ENCODE results near the gene CDKN2C. TPM values are rescaled to one million over a fixed set of nuclear protein-coding genes. Genes with fewer than 3 reads are reported as not detected.

Gene CDKN2C
- polyA plus RNA-seq, 1 donor from 2014 or later = 0.25 TPM

GRCh38 chr1:50959303-50959912 lies 10.6 kb upstream of the CDKN2C start:
- Histone ChIP-seq H3K4me2 (ENCODE audit: low read length) (peak overlapping the region; percentile 97), H3K27me3 (ENCODE audit: insufficient read depth, low read depth, low read length) (peaks cover 14% of the 10 kb centered on the region), H3K9me2 (ENCODE audit: insufficient read depth, low read length) (no peaks in the 10 kb centered on the region), H3K9ac (ENCODE audit: low read length) (peak overlapping the region; percentile 74), H3K36me3 (ENCODE audit: insufficient read depth, low read length) (no peaks in the 10 kb centered on the region), H3K4me3 (ENCODE audit: low read length) (peak overlapping the region; percentile 83), H3K79me2 (replicated peaks; ENCODE audit: insufficient read depth, low read length) (peaks cover 14% of the 10 kb centered on the region), H3K27ac (ENCODE audit: low read length) (peak overlapping the region; percentile 62), H2AFZ (ENCODE audit: low read depth, low read length) (peak overlapping the region; percentile 57), H3F3A (ENCODE audit: insufficient read depth, low read length, poor library complexity, severe bottlenecking) (peaks cover 5% of the 10 kb centered on the region), H3K9me3 (ENCODE audit: low read length) (no peaks in the 10 kb centered on the region), H4K20me1 (ENCODE audit: insufficient read depth) (no peaks in the 10 kb centered on the region)
- TF ChIP-seq EP300 (conservative IDR thresholded peaks at IDR 0.05; ENCODE audit: poor library complexity, severe bottlenecking) = no peak
- no peak for TF ChIP-seq RAD21 (conservative IDR thresholded peaks at IDR 0.05)
- no peak for TF ChIP-seq SMC3 (conservative IDR thresholded peaks at IDR 0.05; ENCODE audit: poor library complexity)
- TF ChIP-seq POLR2AphosphoS5 (IDR thresholded peaks at IDR 0.05) = no peak
- no peak for TF ChIP-seq CTCF (IDR thresholded peaks at IDR 0.05; ENCODE audit: poor library complexity, severe bottlenecking)
- no peak for TF ChIP-seq REST (IDR thresholded peaks at IDR 0.05; ENCODE audit: borderline replicate concordance)
- no peak for TF ChIP-seq MXI1 (conservative IDR thresholded peaks at IDR 0.05; ENCODE audit: poor library complexity, severe bottlenecking)
- TF ChIP-seq EZH2 (IDR thresholded peaks at IDR 0.05; ENCODE audit: borderline replicate concordance, insufficient read depth, low read length, poor library complexity, severe bottlenecking) = no peak
- no peak for TF ChIP-seq TAF1 (IDR thresholded peaks at IDR 0.05; ENCODE audit: low read depth)

- peak within 1 kb of the TSS; percentile 74 for H3K9ac ChIP-seq (ENCODE audit: low read length)
- no peaks in the 10 kb centered on the region for H4K20me1 ChIP-seq (ENCODE audit: insufficient read depth)
- H3K4me2 ChIP-seq (ENCODE audit: low read length) = peak within 1 kb of the TSS; percentile 97
- peaks cover 21% of the 10 kb centered on the region for H3K27me3 ChIP-seq (ENCODE audit: insufficient read depth, low read depth, low read length)
- TF ChIP-seq RAD21 (conservative IDR thresholded peaks at IDR 0.05) (peak; percentile 46), MXI1 (conservative IDR thresholded peaks at IDR 0.05; ENCODE audit: poor library complexity, severe bottlenecking) (peak; percentile 87), EP300 (conservative IDR thresholded peaks at IDR 0.05; ENCODE audit: poor library complexity, severe bottlenecking) (peak; percentile 71), SMC3 (conservative IDR thresholded peaks at IDR 0.05; ENCODE audit: poor library complexity) (peak; percentile 57), TAF1 (IDR thresholded peaks at IDR 0.05; ENCODE audit: low read depth) (peak; percentile 79), POLR2AphosphoS5 (IDR thresholded peaks at IDR 0.05) (peak; percentile 89), EZH2 (IDR thresholded peaks at IDR 0.05; ENCODE audit: borderline replicate concordance, insufficient read depth, low read length, poor library complexity, severe bottlenecking) (no peak), CTCF (IDR thresholded peaks at IDR 0.05; ENCODE audit: poor library complexity, severe bottlenecking) (peak; percentile 65), REST (IDR thresholded peaks at IDR 0.05; ENCODE audit: borderline replicate concordance) (peak; percentile 77)
- H2AFZ ChIP-seq (ENCODE audit: low read depth, low read length) = peak within 1 kb of the TSS; percentile 59
- H3K36me3 ChIP-seq (ENCODE audit: insufficient read depth, low read length) = no peaks in the 10 kb centered on the region
- H3F3A ChIP-seq (ENCODE audit: insufficient read depth, low read length, poor library complexity, severe bottlenecking) = peaks cover 5% of the 10 kb centered on the region
- H3K9me3 ChIP-seq (ENCODE audit: low read length) = no peaks in the 10 kb centered on the region
- H3K9me2 ChIP-seq (ENCODE audit: insufficient read depth, low read length) = no peaks in the 10 kb centered on the region
- H3K79me2 ChIP-seq (replicated peaks; ENCODE audit: insufficient read depth, low read length) = peaks cover 14% of the 10 kb centered on the region
- H3K4me3 ChIP-seq (ENCODE audit: low read length) = peak within 1 kb of the TSS; percentile 83
- H3K27ac ChIP-seq (ENCODE audit: low read length) = peak within 1 kb of the TSS; percentile 76
Measured at GRCh38 chr1:50959913-50960844, 9.9 kb upstream of the CDKN2C start, which contains the start of gene FAF1. FAF1 (minus strand) TSS chr1:50960267; CDS start chr1:50959811, 456 bp downstream.
